Progenitor cell of endocrine pancreas (in vitro differentiated cells): ENCODE data around the gene ZFP36. TPM values are rescaled to one million over a fixed set of nuclear protein-coding genes. Genes with fewer than 3 reads are reported as not detected.

ENCODE experiments used
- DNase-seq: peaks from one replicate; pipeline ENCODE4 v3.0.0; 2021; ENCODE audit warnings: low spot score; ENCODE audit not compliant: unreplicated experiment
- H3K27ac Mint-ChIP-seq: 2 replicates; pipeline ENCODE4 v1.8.0; 2021; ENCODE audit warnings: mild to moderate bottlenecking, moderate library complexity, mixed read lengths
- H3K27me3 Mint-ChIP-seq: 2 replicates; pipeline ENCODE4 v1.8.0; 2021; ENCODE audit warnings: mixed read lengths
- H3K36me3 Mint-ChIP-seq: 2 replicates; pipeline ENCODE4 v1.8.0; 2022; ENCODE audit warnings: mixed read lengths; ENCODE audit not compliant: insufficient read depth
- H3K4me1 Mint-ChIP-seq: 2 replicates; pipeline ENCODE4 v1.8.0; 2021; ENCODE audit warnings: low read depth, mixed read lengths
- H3K4me3 Mint-ChIP-seq: 2 replicates; pipeline ENCODE4 v1.8.0; 2021; ENCODE audit warnings: low read depth, mild to moderate bottlenecking, moderate library complexity, mixed read lengths
- H3K9me3 Mint-ChIP-seq: 2 replicates; pipeline ENCODE4 v1.8.0; 2021; ENCODE audit warnings: low read depth, mixed read lengths
- CTCF ChIP-seq: fragments of 200-600 bp; sonication (generic); IDR thresholded peaks from one replicate; pipeline ENCODE4 v1.5.0; 2021; ENCODE audit warnings: antibody characterized with exemption, mild to moderate bottlenecking; ENCODE audit not compliant: unreplicated experiment
- total RNA-seq: library from RNA; stranded (reverse); gene quantifications from 2 replicates; pipeline ENCODE4 v1.2.1, GENCODE V29; 2021

Gene ZFP36
- total RNA-seq, 1 donor from 2014 or later, result 10.5 TPM

- H3K4me3 Mint-ChIP-seq, result no peak overlapping the region
Observed at GRCh38 chr19:39426170-39426569, 19.5 kb downstream of the ZFP36 start.

GRCh38 chr19:39427707-39428106 is 21.1 kb downstream of the ZFP36 start:
- no peak overlapping the region for H3K4me3 Mint-ChIP-seq
- TF ChIP-seq CTCF, result no peak
- peaks cover 9% of the 10 kb centered on the region for H3K4me1 Mint-ChIP-seq
- no peak for DNase-seq
- H3K36me3 Mint-ChIP-seq, result peaks cover 8% of the 10 kb centered on the region
- no peaks in the 10 kb centered on the region for H3K27me3 Mint-ChIP-seq
- H3K27ac Mint-ChIP-seq, result peak overlapping the region; percentile 92
- H3K9me3 Mint-ChIP-seq, result no peaks in the 10 kb centered on the region

More at GRCh38 chr19:39426170-39426569, 19.5 kb downstream of the ZFP36 start:
- Mint-ChIP-seq H3K4me1 (peaks cover 9% of the 10 kb centered on the region), H3K9me3 (no peaks in the 10 kb centered on the region), H3K36me3 (peaks cover 8% of the 10 kb centered on the region), H3K27ac (no peak overlapping the region), H3K27me3 (no peaks in the 10 kb centered on the region)
- DNase-seq, result no peak
- TF ChIP-seq CTCF, result no peak

- no peak for TF ChIP-seq CTCF
- peak overlapping the region; percentile 92 for H3K27ac Mint-ChIP-seq
- no peaks in the 10 kb centered on the region for H3K9me3 Mint-ChIP-seq
- no peaks in the 10 kb centered on the region for H3K27me3 Mint-ChIP-seq
- DNase-seq, result no peak
- peaks cover 9% of the 10 kb centered on the region for H3K4me1 Mint-ChIP-seq
- H3K4me3 Mint-ChIP-seq, result no peak overlapping the region
- peaks cover 11% of the 10 kb centered on the region for H3K36me3 Mint-ChIP-seq
Observed at GRCh38 chr19:39428283-39429112, 21.9 kb downstream of the ZFP36 start.

- Mint-ChIP-seq H3K27me3 (no peaks in the 10 kb centered on the region), H3K4me3 (no peak overlapping the region), H3K36me3 (peaks cover 12% of the 10 kb centered on the region), H3K27ac (peak overlapping the region; percentile 71), H3K4me1 (peaks cover 17% of the 10 kb centered on the region), H3K9me3 (no peaks in the 10 kb centered on the region)
- no peak for TF ChIP-seq CTCF
- DNase-seq, result no peak
Observed at GRCh38 chr19:39430675-39431593, 24.3 kb downstream of the ZFP36 start.

- TF ChIP-seq CTCF, result no peak
- H3K27ac Mint-ChIP-seq, result no peak overlapping the region
- no peak for DNase-seq
- H3K4me1 Mint-ChIP-seq, result peaks cover 25% of the 10 kb centered on the region
- H3K27me3 Mint-ChIP-seq, result no peaks in the 10 kb centered on the region
- no peaks in the 10 kb centered on the region for H3K9me3 Mint-ChIP-seq
- H3K4me3 Mint-ChIP-seq, result no peak overlapping the region
- peaks cover 12% of the 10 kb centered on the region for H3K36me3 Mint-ChIP-seq
Observed at GRCh38 chr19:39432677-39433025, 26.0 kb downstream of the ZFP36 start.
